Hindlimb muscle (tissue), 1 donor: ENCODE data around the gene HOXD8. TPM values are rescaled to one million over a fixed set of nuclear protein-coding genes. Genes with fewer than 3 reads are reported as not detected.

Experiments
- DNase-seq: peaks from one replicate; pipeline ENCODE4 v3.0.0-alpha.2; 2013
- polyA plus RNA-seq: library from polyadenylated mRNA; unstranded; fragments of 120-200 nt; gene quantifications from one replicate; pipeline ENCODE4 v1.2.1, GENCODE V29; 2013; ENCODE audit not compliant: insufficient read length

The HOXD8 gene
- polyA plus RNA-seq, 1 donor = 45.0 TPM

GRCh38 chr2:176160986-176161824 is 31.7 kb downstream of the HOXD8 start:
- no peak for DNase-seq

GRCh38 chr2:176161825-176162626 is 32.5 kb downstream of the HOXD8 start:
- DNase-seq = peak; percentile 77

- DNase-seq = no peak
Observed at GRCh38 chr2:176162911-176163671, 33.6 kb downstream of the HOXD8 start.

- no peak for DNase-seq
Observed at GRCh38 chr2:176163672-176164056, 34.2 kb downstream of the HOXD8 start.

- no peak for DNase-seq
Observed at GRCh38 chr2:176164201-176164600, 34.7 kb downstream of the HOXD8 start.

- no peak for DNase-seq
Observed at GRCh38 chr2:176164611-176165369, 35.3 kb downstream of the HOXD8 start.

DNA sequence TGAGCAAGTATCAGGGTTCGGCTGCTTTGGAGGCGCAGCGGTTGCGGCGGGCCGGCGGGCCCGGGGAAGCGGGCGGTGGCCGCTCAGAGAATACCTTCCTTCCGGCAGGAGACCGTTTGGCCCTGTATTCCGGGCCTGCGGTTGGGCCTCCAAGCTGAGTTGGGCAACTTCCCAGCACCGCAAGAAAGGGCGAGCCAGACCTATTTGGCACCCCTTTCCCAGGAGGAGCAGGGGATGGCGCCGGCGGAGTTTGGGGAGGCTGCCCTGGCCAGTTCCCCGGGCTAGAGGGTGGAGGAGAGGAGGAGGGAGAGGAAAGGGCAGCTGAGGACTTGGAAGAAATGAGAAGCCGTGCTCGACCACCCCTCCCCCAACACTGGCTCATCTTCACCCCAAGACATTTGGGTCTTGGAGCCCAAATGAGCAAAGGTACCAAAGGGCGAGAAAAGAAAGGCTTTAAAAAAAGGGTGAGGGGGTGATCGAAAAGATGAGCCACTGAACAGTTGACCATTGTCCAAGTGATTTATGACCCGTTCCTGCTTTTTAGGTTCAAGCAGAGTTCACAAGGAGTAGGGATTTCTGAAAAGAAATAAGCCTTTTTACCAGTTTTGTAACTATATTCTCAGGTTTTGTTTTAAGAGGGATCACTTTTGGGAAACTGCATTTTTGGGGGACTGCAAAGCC is 36.0 kb downstream of the HOXD8 start:
- DNase-seq = no peak

DNA sequence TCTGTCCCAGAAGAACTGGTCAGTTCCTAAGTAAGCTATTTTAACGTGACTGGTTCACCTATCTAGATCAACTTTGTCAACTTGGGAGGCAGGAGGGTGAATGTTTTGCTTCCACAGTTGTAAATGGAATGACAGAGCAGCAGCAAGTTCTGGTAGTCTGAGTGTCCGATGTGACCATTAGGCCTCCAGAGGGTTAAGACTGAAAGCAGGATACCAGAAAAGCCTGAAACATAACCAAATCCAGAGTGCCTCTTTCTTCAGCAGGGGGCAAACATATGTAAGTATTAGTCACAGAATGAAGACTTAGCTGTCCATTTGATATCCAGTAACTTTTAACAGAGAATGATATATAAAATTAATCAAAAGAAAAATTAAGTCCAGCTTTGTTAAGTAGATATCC is 36.8 kb downstream of the HOXD8 start:
- no peak for DNase-seq

DNA sequence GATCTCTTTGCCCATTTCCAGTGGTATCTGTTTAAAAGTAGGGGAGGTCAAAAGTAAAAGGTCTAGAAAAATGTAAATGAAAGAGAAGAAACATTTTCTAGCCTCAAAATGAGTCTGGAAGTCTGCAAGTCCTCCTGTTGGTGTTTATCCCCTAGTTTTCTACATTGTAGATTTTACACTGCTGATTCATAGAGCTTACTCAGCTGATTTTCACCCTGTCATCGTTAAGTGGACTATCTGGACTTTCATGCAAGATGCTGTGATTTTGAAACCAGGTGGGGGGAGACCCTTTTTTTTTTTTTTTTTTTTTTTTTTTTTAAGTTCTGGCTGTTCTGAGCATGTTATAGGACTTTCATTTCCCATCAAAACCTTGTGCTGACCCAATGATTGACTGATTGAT is 37.9 kb downstream of the HOXD8 start:
- DNase-seq = no peak

- DNase-seq = no peak
Observed at GRCh38 chr2:176169181-176169580, 39.7 kb downstream of the HOXD8 start.

- no peak for DNase-seq
Observed at GRCh38 chr2:176169711-176170110, 40.2 kb downstream of the HOXD8 start.

- DNase-seq = no peak
Observed at GRCh38 chr2:176170602-176171305, 41.2 kb downstream of the HOXD8 start.

DNA sequence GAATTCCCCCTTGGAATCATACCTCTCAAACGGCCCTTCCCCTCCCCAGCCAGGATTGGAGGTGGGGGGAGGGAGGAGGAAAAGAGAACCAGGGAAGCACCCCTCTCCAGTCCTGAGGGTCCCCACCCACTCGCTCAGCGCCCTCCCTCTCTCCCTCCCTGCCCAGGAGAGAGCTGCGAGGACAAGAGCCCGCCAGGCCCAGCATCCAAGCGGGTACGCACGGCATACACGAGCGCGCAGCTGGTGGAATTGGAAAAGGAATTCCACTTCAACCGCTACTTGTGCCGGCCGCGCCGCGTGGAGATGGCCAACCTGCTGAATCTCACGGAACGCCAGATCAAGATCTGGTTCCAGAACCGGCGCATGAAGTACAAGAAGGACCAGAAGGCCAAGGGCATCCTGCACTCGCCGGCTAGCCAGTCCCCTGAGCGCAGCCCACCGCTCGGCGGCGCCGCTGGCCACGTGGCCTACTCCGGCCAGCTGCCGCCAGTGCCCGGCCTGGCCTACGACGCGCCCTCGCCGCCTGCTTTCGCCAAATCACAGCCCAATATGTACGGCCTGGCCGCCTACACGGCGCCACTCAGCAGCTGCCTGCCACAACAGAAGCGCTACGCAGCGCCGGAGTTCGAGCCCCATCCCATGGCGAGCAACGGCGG is 42.0 kb downstream of the HOXD8 start:
- DNase-seq = no peak

- no peak for DNase-seq
Observed at GRCh38 chr2:176172007-176172894, 42.7 kb downstream of the HOXD8 start.

DNA sequence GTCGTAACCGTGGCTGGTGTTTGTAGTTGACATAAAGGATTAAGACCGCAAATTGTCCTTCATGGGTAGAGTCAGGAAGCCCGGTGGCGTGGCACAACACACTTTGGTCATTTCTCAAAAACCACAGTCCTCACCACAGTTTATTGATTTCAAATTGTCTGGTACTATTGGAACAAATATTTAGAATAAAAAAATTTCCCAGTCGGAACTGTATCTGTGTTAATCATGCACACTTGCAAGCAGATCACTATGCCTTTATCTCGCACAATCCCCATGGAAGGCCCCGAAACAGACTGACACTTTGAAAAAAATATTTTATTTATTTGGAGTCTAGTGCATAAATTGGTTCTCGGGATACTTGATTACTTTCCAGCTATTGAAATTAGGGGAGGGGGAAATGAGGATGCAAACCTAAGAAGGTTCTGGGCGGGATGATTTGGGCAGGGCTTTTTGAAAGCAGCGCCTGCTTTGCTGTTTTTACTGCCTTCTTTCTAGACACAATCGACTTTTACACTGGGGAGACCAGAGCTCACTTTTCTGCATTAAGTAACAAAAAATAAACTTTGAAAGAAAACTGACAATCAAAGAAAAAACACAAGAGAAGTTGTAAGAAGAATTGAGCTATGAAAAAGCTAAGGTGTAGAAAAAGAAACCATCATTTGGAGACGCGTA is 43.5 kb downstream of the HOXD8 start:
- DNase-seq = no peak

DNA sequence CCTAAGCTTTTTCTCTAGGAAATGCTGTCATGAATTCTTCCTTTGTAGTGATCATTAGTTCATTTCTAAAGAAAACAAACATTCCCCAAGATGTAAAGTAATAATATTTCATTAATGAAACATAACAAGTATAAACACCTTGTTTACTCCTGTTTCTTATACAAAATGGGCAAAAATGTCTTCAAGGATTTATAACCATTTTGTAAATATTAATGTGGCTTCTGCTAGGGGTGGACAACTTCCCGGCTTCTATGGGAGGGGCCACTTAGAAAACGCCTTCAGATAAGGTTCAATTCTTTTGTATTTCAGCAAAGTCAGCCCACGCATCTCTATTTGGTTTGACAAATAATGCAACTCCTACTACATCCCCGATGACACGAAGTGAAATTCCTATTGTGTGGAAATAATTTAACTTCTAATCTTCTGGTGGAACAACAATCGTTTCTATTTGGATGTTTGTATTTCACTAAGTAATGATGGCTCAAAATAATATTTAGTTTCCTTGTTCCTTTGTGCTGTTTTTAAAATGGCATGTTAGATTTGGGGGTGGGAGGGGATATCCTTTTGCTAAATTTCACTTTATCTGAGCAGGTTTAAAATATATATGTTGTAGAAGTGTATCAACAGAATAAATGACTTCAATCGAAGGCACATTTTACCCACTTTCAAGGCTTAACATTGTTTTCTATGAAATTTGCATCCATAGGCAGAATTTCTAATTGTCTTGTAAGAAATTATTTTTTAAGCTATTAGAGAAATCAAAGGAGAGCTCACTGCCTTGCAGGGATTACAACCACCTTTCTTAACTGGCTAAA is 44.3 kb downstream of the HOXD8 start:
- DNase-seq = no peak

DNA sequence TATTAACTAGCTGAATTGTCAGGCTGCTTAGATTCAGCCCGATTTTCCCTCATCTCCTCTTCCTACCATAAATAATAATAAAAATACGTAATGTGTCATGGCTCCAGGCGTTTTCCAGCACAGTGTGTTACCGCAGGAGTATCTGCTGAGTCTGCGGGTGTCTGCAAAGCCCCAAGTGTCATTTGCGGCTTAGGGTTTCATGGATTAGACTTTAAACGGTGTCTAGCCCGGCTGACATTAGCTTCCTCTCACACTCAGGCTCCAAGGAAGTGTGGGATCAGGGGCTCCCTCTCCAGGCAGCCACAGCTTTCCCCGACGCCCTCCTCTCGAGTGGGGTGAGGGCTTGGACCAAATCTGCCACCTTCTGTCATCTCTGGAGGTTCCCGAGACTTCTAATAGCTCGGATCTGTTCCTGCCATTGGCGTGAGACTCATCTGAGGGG is 44.9 kb downstream of the HOXD8 start:
- no peak for DNase-seq
